Astrocyte (in vitro differentiated cells and primary cell): Measurements from ENCODE around the gene GPR162.

Experiments
- CTCF ChIP-seq: IDR thresholded peaks from 2 replicates; pipeline ENCODE4 v1.5.1; 2011; ENCODE audit warnings: low read depth, mild to moderate bottlenecking, inconsistent platforms, low read length, moderate library complexity; ENCODE audit not compliant: insufficient read depth
- EZH2 ChIP-seq: IDR thresholded peaks from 2 replicates; pipeline ENCODE4 v1.6.1; 2012; ENCODE audit warnings: mild to moderate bottlenecking, low read length, inconsistent platforms; ENCODE audit not compliant: insufficient read depth

GRCh38 chr12:6855322-6855721, 33.7 kb downstream of the GPR162 start:
- TF ChIP-seq CTCF, result no peak
- TF ChIP-seq EZH2, result no peak
